GM21447 (cell line): ENCODE results near the gene PPP2R3A.

Experiments
- ATAC-seq: cut with Tn5 transposase; IDR thresholded peaks from one replicate; pipeline ENCODE4 v1.9.1; 2021; ENCODE audit not compliant: unreplicated experiment

PPP2R3A gene

DNA sequence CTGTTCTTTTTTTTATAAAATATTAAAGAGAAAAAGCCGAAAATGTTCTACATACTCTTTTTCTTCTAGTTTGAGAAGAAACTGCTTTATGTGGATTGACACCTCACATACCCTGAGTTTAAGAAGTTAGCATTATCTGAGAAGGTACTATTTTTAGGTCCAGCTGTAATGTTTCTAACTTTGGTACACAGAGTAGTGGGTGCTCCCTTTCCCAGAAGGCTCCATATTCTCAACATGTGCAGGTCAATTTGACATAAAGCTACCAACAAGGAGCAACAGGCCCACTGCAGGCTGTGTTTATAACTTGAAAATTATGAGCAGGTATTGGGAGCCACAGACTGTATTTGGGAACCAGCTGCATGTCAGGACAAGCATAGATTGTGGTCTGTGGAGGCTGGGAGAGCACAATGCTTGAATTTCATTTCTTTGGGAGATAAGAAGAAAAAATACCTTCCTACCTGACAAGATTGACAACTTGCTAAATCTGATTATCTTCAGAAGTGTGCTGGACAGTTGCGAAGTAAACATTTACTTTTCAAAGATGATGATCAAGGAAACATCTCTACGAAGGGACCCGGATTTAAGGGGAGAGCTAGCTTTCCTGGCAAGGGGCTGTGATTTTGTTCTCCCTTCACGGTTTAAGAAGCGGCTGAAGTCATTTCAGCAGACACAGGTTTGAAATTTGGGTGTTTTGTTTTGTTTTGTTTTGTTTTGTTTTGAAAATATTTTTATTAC lies 57.2 kb downstream of the PPP2R3A start:
- no peak for ATAC-seq

DNA sequence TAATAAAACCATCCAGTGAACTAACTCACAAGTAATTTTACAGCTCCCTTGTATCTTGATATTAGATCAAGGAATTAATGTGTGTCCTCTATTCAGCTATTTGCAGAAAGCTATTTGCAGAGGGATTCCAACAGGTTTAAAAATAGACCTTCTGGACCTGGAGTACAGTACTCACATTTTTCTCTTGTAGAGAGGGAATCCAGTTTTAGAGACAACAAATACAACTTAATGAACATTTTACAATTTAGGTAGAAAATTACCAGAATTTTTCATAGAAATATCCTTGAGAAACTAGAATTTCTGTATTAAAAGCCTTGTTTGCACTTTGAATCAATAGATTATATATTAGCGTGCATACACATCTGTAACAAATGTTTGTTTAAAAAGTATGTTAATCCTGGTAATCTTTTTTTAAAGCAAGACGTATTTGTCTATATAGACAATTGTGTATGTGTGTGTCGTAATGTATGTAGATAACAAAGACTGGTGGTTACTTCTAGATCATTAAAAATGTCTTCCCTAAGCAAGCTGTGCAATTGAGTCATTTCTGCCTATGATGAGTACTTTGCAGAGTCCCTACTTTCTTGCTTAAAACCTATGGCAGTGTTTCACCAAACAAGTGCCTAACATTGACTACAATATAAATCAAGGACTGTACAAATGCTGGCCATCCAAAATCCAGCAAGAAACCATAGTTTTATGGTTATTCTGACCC lies 57.9 kb downstream of the PPP2R3A start:
- ATAC-seq: no peak

DNA sequence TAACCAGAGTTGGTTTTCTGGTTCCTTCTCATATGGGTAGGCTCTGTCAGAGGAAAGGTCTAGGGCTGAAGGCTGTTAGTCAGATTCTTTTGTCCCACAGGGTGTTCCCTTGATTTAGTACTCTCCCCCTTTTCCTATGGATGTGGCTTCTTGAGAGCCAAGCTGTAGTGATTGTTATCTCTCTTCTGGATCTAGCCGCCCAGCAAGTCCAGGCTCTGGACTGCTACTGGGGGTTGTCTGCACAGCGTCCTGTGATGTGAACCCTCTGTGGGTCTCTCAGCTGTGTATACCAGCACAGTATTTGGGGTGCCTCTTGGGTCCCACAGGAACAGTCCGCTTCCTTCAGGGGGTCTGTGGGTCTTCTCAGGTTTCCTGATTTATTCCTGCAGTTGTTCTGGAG lies 70.8 kb downstream of the PPP2R3A start:
- ATAC-seq: no peak

DNA sequence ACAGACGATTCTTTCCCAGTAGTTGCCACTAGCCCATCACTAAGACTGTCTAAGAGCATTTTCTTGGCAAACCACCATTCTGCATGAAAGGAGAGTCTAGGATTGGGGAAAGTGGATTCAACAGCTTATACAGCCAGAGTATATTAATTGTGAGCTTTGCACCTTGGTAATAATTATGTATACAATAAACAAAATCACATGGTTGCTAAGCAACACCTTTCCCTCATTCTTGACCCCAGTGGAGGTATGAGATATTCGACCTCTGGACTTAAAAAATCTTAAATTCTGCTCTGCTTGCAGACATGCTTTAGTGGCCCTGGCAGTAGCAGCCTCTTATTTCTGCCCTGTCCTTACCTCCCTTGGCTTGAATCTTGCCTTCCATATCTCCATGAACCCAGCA lies 73.1 kb downstream of the PPP2R3A start:
- ATAC-seq: no peak

DNA sequence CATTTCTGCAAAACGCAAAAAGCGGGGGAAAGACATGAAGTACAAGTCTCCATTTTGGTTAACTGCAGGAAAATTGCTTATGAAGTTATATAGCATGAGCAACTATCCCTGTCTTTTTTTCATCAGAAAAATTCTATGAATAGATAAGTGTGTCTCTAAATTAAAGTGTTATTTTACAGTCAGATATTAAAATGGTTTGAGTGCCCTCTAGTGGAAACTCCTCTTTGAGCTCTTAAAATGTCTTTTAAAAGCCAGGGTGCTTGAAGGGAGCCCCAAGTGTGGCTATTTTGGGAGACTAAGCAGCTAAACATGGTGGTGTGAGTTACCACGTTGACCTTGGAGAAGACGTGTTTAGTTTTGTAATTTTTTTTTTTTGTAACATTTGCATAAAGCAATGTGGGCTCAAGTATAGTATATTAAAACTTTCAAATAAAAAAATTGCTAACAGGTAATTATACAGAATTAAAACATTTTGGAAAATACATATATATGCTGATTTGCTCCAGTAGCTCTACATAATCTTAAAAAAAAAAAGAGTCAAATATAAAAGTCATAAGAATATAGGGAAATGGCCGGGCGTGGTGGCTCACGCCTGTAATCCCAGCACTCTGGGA lies 77.2 kb downstream of the PPP2R3A start:
- ATAC-seq: no peak

DNA sequence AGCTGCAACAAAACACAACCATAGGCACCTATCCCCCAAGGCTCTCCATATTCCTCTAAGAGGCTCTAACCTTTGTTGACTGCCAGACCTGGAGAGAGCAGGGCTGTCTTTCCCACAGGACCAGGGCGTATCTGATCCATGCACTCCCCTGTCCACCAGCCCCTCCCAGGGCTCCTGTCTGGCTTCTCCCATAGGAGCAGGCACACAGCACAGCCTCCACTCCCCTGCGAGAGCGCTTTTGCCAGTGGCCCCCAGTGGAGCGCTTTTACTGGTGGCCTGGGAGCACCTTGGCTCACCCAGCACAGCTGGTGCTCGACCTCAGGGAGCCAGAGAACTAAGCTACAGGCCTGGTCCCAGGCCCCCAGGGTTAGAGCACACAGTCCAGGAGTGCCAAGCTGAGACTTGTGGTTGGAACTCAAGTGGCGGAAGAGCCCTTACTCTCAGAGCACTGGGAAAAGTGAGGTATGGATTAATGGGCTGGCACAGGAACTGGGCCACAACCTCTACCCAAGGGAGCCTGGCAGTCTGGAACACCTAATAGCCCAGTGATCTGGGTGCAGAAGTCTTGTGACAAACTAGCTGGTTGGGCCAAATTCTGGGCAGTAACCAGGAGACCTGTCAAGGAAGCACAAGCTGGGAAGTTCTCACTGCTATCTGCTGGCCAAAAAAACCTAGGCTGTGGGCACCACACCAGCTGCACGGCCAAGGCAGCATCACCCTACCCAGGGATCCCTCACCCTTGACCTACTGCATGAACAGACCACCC lies 79.6 kb downstream of the PPP2R3A start:
- no peak for ATAC-seq

DNA sequence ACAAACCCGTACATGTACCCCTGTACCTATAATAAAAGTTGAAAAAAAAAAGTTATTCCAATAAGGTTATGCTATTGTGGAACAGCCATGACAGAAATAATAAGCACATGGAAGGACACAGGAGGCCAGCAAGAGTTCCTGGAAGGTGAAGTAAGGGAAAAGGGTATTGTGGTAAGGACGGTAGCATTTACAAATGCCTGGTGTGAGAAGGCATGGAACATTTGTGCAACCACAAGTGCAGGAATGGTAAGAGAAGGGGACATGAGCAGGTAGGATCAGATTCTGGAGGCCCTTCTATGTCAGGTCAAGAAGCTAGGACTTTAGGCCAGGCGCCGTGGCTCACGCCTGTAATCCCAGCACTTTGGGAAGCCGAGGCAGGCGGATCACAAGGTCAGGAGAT lies 82.5 kb downstream of the PPP2R3A start:
- ATAC-seq: no peak

DNA sequence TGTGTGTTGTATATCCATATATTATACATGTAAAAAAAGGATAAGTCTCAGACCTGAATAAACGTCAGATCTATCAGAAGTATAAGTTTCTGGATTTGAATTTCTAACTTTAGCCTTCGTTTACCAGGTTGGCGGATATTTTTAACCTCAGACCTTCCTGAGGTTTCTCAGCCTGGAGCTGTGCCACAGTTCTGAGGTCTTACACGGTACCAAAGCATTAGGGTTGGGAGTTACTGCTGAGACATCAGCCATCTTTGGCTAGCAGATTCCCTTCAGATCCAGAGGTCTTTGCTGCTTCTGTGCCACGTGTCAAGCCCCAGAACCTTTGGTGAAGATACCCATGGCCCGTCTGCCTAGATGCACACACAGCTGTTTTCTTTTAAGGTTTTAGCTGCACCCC lies 84.7 kb downstream of the PPP2R3A start:
- no peak for ATAC-seq

DNA sequence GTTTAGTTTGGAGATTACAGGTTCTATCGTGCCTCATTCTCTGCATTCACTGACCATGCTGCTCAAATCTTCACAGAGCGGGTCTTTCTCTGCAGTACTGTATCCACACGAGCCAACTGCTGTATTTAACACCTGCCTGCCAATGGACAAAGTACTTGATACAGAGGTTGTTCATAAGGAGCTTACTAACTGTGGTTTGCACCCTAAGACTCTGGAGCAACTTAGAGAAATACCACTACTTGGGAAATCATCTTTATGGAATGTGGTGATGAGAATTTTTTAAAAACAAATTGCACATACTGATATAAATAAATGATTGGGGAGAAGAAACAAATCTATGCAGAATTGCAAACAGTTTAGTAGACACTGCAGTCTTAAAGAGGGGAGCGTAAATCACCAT lies 90.0 kb downstream of the PPP2R3A start:
- no peak for ATAC-seq

DNA sequence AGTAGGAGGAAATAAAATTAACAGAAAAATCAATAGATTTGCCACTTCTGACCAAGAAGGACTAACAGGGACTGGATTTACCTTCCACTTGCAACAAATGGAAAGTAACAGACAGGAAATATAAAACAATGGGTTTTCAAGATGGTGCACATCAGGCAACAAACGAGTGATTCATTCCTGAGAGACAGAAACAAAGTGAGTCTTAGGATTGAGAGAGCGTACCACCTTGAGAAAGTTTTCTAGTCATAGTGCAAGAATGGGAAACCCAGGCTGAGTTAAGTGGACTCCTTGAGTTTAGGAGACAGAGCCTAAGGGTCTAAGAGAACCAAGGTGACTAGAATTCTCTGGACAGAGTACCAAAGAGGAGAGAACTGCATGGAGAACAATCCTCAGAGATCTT lies 101.7 kb downstream of the PPP2R3A start:
- no peak for ATAC-seq

DNA sequence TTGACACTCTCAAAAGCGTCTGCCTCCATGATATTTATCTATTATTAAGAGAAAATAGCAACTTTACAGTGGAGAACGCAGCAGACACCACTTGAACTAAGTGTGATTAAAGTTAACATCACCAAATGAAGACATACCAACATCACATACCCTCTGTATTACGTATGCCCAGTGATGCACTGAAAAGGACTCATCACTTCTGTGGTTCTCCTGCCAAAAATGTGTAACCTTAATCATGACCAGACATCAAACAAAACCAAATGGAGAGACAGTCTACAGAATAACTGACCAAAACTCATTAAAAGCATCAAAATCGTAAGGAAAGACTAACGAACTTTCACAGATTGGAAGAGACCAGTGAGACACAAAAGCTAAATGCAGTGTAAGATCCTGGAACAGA lies 103.2 kb downstream of the PPP2R3A start:
- ATAC-seq: no peak

DNA sequence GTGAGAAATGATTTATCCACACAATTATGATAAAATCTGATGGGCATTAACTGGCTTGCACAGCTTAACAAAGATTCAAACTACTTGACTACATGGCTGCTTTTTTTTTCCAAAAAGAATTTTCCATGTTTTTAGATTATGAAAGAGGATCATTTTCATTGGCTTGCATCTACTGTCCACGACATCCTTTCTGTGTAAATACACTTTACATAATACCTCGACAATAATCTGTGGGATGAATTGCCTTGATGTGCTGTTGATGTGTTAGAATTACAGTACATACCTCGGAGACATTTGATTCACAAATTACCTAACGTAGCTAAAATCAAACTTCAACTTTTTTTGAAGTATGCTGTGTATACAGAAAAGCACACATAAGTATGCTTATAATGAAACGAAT lies 104.4 kb downstream of the PPP2R3A start:
- ATAC-seq: no peak

DNA sequence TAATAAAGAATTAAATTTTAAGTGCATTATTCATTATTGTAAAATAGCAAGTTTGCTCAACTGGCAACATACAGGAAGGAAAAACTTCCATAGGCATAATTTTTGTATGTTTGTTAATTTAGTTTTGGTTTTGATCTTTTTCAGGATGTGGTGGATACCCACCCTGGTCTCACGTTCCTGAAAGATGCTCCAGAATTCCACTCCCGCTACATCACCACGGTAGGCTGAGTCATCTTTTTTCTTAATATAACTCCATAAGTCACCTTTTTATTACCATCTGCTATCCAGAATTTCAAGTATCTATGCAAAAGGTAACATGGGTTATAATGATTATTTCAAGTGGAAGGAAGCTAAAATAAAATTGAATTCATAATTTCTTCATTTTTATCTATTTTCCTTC lies 104.8 kb downstream of the PPP2R3A start:
- no peak for ATAC-seq

DNA sequence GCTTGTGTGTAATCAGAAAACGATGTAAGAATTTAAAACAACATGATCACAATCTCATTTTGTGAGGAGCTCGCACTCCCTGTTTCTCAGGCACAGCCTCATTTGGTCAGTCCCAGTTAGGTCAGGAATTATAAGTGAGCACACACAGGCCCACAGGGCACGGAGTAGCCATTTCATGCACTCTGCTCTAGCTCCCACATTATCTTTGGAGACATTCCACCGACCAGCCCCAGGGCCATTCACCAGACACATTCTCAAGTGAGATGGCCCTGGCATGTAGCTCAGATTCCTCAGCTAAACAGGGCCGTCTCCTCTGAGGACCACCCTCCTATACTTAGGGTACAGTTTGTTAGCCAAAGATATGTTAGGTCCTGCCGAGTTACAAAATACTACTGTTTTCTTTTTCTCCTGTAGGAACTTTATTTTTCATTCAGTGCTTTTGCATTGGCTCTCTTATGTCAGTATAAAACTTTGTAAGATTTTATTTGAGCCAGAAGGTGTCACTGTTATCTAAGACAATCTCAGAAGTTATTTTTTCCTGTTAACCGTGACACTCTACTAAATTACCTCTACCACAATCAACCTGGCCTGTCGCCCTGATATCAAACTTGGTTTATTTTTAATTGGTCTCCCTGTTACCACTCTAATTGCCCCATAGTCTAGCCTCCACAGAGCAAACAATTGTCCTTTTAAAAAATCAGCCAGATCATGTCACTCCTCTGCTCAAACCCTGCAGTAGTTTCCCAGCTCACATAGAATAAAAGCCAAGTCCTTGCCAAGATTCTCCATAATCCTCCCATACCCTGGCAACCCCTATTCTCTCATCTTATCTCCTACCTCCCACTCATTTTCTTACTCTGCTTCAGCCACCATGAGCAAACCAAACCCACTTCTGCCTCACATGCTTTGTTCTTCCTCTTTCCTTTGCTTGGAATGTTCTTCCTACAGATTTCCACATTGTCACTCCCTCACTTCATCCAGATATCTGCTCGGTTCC lies 105.7 kb downstream of the PPP2R3A start:
- ATAC-seq: no peak

DNA sequence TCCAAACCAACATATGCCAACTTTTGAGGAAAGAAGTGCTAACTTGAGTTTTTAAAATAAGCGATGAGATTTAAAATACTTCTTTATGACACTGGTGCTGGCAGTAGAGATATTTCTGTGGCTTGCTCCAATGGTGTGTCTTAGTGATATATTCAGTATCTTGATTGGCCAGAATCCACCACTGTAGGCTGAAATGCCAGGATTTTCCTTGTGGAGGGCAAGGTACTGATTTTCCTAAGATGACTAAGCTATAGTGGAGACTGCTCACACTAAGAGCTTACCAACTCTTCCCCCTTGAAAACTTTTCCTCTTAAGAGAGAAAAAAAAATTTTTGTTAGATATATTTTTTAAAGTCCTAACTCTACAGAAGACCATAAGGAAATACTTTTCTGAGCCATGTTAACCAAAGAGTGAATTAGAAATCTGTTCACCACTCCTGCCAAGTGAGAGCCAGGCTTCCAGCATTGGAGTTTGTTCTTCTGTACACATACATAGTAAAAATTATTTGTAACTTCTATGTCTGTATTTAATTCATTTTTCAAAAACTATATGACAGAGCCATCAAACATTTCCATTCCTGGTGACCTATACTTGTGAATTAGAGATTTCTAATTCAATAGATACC lies 109.1 kb downstream of the PPP2R3A start:
- ATAC-seq: no peak

DNA sequence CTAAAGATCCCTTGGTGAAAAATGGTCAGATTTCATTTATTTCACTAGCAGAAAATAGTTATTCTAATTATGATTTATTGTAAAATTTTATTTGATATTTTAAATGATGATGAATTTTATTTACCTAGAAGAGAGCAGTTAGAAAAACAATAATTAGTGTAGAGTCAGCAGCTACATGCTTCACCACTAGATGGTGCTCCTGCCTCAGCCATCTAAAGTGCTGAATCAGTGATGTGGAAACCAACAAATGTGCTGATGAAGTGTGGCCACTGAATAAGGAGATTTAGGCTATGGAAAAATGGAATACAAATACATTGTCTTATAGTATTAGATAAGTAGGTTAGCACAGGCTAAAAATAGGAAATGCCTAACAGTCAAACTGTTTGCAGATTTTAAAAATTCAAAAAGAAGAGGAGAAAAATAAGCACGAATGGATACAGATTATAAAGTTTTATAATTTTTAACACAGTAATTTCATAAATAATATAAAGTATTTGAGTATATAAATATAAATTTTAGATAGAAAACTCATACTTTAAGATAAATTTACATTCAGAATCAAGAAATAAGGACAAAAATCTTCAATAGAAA lies 109.8 kb downstream of the PPP2R3A start:
- ATAC-seq: no peak

DNA sequence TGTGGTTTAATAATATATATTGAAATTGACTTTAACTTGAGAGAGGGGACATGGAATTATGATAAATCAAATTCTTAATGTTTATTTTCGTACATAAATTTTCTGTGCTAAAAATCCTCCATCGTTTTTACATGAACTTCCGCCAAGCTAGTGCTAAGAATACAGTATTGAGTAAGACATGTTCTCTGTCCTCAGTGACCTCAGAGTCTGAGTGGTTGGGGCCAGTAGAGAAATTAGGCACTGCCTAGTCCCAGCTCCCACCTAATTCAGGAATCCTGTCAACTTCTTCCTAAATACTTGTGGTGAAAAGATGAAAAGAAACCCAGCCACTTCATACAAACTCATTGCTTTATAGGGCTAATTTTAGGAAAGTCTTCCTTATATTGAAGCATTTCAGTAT lies 110.3 kb downstream of the PPP2R3A start:
- no peak for ATAC-seq

DNA sequence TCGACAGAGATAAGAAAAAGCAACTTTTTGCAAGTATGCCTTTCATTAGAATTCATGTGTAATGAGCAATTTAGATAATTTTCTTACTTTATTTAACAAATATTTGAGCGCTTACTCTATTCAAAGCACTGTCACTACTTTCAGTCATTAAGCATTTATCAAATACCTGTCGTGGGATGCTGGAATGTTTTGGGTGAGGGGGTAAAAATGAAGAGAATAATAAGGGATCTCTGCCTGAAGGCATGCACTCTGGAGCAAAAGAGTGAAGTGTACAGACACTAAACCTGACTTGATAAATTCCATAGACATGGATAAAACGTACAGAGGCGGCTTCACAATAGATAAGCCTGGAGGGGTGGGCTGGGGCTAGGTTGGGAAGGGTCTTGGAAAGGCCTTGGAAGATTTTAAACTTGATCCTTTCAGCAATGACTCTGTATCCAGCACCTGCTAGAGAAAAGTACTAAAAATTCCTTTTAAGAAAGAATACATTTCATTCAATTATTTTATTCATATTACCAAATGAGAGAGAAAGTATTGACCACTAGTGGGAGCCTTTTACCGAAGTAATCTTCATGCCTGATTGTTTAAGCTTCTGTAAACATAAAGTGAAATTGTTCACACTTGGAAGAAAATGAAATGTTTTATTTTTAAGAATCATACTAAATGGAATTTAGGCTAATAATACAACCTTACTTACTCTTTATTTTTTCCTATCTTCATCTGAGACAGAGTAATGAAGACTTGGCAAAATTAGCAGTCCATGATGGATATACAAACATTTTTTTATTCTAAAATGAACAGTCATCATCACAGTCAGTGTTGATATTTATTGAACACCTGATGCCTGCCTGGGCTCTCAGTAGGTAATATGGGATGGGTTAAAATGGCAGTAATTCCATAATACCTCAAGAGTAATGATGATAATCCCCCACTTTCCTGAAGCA lies 113.2 kb downstream of the PPP2R3A start:
- no peak for ATAC-seq
